Colonic mucosa (tissue), 4 donors: ENCODE results near the gene VMP1. TPM values are rescaled to one million over a fixed set of nuclear protein-coding genes. Genes with fewer than 3 reads are reported as not detected.

Experiments
- DNase-seq: peaks from one replicate; pipeline ENCODE4 v3.0.0-alpha.2; 2020
- H3K27ac ChIP-seq: fragments of 200-600 bp; one replicate; pipeline ENCODE4 v1.8.0; 2021
- H3K27me3 ChIP-seq: fragments of 200-600 bp; one replicate; pipeline ENCODE4 v1.8.0; 2021
- H3K36me3 ChIP-seq: fragments of 200-600 bp; one replicate; pipeline ENCODE4 v1.8.0; 2021
- H3K4me1 ChIP-seq: fragments of 200-600 bp; one replicate; pipeline ENCODE4 v1.8.0; 2021; ENCODE audit warnings: mild to moderate bottlenecking
- H3K4me3 ChIP-seq: fragments of 200-600 bp; one replicate; pipeline ENCODE4 v1.8.0; 2021
- H3K9ac ChIP-seq, 2 donors: one replicate each; pipeline ENCODE4 v1.7.0; 2013; ENCODE audit warnings: control low read depth in 2 of 2, low read depth in 2 of 2, low read length in 2 of 2
- H3K9me3 ChIP-seq: fragments of 200-600 bp; one replicate; pipeline ENCODE4 v1.8.0; 2021
- intact Hi-C: fragments of 100-400 bp; cut with DNase I; formaldehyde crosslinking; loops from one replicate; pipeline ENCODE4 v1.14.1; 2022
- total RNA-seq, 2 donors: library from RNA; stranded (reverse); fragmentation: NEBNext Ultra II Directional in 1 of 2; extraction: Animal tissue kit (Norgen Biotek cat#: 25700) in 1 of 2; gene quantifications; one replicate each; pipeline ENCODE4 v1.2.1, GENCODE V29; 2021
- TF ChIP-seq, protein P1 (sequence below): fragments of 200-600 bp; IDR thresholded peaks from one replicate; pipeline ENCODE4 v1.8.0; 2022; ENCODE audit warnings: antibody characterized with exemption, mild to moderate bottlenecking
- donor health status: healthy.
- donor health status: DM: no; HTN: no; CAD: no.
- donor health status: DM: no; HTN: no; CAD: no.

VMP1 gene
- total RNA-seq, 2 donors from 2014 or later = 186 to 291 TPM

DNA sequence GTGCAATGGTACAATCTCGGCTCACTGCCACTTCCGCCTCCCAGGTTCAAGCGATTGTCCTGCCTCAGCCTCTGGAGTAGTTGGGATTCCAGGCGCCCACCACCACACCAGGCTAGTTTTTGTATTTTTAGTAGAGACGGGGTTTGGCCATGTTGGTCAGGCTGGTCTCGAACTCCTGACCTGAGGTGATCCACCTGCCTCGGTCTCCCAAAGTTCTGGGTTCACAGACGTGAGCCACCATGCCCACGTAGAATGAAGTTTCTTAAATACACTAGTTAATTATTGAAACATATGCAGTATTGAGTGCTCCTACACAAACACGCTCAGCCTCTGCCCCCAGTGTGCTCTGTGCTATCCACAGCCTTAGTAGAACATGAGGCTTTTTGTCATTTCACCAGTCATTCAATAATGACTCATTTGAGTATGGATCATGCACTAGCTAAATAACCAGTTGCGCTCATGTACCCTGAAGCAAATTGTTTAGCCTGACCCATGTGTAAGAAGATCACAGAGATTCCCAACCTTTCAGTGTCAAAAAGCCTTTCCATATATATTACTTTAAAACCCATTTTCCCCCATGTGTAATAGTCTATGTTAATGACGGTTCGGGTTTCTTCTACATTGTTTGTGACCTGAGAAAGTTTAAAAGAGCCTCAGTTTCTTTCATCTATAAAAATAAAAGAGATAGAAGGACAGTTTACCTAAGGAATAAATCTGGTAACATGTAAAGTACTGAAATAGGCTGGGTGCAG, 135.6 kb downstream of the VMP1 start:
- no peaks in the 10 kb centered on the region for H3K9me3 ChIP-seq
- H3K9ac ChIP-seq = peak overlapping the region in 1 of 2 donors; percentile 26
- H3K27ac ChIP-seq = peak overlapping the region; percentile 100
- H3K36me3 ChIP-seq = no peaks in the 10 kb centered on the region
- DNase-seq = peak; percentile 76
- TF ChIP-seq, protein P1, sequence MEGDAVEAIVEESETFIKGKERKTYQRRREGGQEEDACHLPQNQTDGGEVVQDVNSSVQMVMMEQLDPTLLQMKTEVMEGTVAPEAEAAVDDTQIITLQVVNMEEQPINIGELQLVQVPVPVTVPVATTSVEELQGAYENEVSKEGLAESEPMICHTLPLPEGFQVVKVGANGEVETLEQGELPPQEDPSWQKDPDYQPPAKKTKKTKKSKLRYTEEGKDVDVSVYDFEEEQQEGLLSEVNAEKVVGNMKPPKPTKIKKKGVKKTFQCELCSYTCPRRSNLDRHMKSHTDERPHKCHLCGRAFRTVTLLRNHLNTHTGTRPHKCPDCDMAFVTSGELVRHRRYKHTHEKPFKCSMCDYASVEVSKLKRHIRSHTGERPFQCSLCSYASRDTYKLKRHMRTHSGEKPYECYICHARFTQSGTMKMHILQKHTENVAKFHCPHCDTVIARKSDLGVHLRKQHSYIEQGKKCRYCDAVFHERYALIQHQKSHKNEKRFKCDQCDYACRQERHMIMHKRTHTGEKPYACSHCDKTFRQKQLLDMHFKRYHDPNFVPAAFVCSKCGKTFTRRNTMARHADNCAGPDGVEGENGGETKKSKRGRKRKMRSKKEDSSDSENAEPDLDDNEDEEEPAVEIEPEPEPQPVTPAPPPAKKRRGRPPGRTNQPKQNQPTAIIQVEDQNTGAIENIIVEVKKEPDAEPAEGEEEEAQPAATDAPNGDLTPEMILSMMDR = no peak
- no peaks in the 10 kb centered on the region for H3K27me3 ChIP-seq
- peaks cover 24% of the 10 kb centered on the region for H3K4me1 ChIP-seq
- no peak overlapping the region for H3K4me3 ChIP-seq
- intact Hi-C loops = no loop called here

DNA sequence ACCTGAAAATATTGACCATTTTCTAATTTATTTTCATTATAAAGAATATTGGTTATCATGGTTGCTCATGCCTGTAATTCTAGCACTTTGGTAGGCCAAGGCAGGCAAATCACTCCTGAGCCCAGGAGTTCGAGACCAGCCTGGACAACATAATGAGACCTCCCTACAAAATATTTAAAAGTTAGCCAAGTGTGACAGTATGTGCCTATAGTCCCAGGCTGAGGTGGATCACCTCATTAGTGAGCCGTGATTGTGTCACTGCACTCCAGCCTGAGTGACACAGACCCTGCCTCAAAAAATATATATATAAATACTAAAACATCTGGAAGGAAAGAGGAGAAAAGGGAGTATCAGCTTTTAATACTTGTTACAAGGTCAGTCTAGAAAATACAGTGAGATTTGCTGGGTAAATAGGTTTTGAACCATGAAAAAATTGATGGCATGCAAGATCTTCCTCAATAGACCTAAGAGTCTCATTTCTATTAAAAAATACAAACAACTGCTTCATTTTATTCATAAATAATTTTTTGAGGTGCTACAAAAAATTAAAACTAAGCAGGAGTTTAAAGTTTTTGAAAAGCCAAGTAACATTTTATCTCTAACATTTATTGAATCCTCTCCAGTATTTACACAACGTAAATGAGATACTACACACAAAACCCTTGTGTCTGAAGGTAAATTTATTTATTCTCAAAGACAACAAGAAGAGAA, 137.6 kb downstream of the VMP1 start:
- TF ChIP-seq, protein P1 = no peak
- no peak for DNase-seq
- intact Hi-C loops = no loop called here

DNA sequence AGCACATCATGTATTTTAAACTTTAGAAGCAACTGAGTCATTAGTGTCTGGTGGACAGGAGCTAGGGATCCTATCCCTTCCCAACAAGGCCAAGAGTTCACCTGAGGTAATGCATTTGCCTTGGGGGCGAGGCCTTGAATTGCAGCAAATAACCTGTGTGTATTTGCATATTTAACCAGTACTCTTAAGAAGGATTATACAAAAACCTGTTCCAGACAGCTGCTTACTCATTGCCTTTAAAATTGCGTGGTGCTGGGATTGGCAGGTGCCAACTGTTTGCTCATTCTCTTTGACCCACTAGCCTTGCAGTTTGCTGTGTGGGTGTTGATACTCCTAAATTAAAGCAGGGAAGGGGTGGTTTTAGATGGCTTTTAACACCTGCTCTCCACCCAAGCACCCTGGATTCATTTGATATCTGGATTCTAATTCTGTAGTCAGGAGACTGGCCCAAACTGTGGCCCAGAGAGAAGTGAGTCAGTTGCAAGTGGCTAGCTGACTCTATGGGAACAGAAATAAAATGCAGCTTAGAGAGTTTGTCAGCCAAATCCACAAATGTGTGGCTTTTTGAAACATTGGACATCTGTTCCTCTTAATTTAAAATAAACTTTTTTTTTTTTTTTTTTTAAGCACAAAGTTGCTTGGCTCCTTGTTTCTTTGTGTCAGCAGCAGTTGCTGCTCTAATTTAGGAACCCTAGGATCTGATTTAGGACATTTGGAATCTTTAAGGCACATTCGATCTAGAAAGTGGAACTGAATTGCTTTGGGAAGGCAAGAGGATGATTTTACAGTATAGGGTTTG, 138.3 kb downstream of the VMP1 start:
- Histone ChIP-seq H3K4me1 (peaks cover 31% of the 10 kb centered on the region), H3K27ac (peak overlapping the region; percentile 100), H3K4me3 (no peak overlapping the region), H3K9ac (peak overlapping the region; percentile 57 to 96), H3K9me3 (no peaks in the 10 kb centered on the region), H3K27me3 (no peaks in the 10 kb centered on the region), H3K36me3 (no peaks in the 10 kb centered on the region)
- DNase-seq = peak; percentile 89
- intact Hi-C loops = no loop called here
- TF ChIP-seq, protein P1 = no peak

More for the DNA sequence above, 137.6 kb downstream of the VMP1 start:
- H3K27ac ChIP-seq = peak overlapping the region; percentile 100
- no peaks in the 10 kb centered on the region for H3K36me3 ChIP-seq
- no peaks in the 10 kb centered on the region for H3K27me3 ChIP-seq
- H3K4me3 ChIP-seq = no peak overlapping the region
- H3K4me1 ChIP-seq = peaks cover 31% of the 10 kb centered on the region
- peak overlapping the region in 1 of 2 donors; percentile 96 for H3K9ac ChIP-seq
- H3K9me3 ChIP-seq = no peaks in the 10 kb centered on the region

DNA sequence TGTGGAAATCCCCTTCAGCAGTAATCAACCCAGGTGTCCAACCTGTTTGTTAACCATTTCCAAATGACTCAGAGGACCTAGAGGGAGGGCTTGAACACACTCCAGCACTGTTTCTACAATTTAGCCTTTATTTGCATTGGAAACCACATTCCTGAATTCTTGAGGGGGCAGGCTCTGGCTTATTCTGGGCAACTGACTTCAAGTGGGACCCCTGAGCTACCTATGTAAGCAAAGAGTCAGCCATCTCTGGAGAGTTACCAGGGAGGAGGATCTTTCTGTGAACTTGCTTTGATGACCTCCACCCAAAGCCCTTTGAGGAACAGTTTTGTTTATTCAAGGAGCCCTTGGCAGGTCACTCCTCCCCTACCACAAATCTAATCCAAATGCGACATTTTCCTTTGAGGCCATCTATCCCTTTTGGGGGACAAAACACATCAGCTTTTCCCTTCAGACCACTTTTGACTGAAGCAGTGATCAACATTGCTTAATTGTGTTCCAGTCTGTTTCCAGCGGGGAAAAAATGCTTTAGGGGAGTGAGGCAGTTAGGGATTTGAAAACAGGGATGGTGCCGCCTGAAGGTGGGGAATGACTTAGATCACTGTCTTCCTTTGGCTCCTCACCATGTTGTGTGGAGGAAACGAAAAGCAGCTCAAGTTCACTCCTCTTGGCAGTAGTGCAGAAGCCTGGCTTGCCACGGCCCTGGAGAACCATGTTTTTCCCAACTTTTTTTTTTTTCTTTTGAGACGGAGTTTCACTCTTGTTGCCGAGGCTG, 139.1 kb downstream of the VMP1 start:
- intact Hi-C loops = no loop called here
- Histone ChIP-seq H3K4me3 (no peak overlapping the region), H3K36me3 (no peaks in the 10 kb centered on the region), H3K27me3 (no peaks in the 10 kb centered on the region), H3K4me1 (peaks cover 31% of the 10 kb centered on the region), H3K9me3 (no peaks in the 10 kb centered on the region), H3K9ac (peak overlapping the region; percentile 57 to 96), H3K27ac (peak overlapping the region; percentile 100)
- TF ChIP-seq, protein P1 = no peak
- DNase-seq = peak; percentile 60

DNA sequence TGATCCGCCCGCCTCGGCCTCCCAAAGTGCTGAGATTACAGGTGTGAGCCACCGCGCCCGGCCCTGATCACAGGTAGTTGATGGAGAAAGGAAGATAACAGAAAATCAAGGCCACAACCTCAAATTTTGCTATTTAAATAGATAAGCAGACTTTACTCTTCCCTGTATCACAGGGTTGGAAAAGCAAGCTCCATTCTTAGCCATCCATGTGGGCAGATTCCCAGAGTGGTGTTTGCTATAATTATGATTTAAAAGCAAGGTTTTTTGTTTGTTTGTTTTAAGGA, 140.9 kb downstream of the VMP1 start:
- H3K27ac ChIP-seq = peak overlapping the region; percentile 100
- H3K4me1 ChIP-seq = peaks cover 33% of the 10 kb centered on the region
- DNase-seq = peak; percentile 35
- H3K4me3 ChIP-seq = peak overlapping the region; percentile 4
- H3K9ac ChIP-seq = peak overlapping the region in 1 of 2 donors; percentile 96
- TF ChIP-seq, protein P1 = no peak
- no peaks in the 10 kb centered on the region for H3K27me3 ChIP-seq
- H3K36me3 ChIP-seq = no peaks in the 10 kb centered on the region
- intact Hi-C loops = no loop called here
- H3K9me3 ChIP-seq = no peaks in the 10 kb centered on the region
